HG03066 (cell line): ENCODE measurements around the gene RNU7-1.
A peak's percentile ranks its signal among the peaks of the same experiment; 100 is the strongest.

Source experiments
- ATAC-seq: cut with Tn5 transposase; IDR thresholded peaks from one replicate; pipeline ENCODE4 v1.9.1; 2021; ENCODE audit warnings: low read depth; ENCODE audit not compliant: unreplicated experiment

The RNU7-1 gene

GRCh38 chr12:6917491-6918231 lies 26.0 kb upstream of the RNU7-1 start:
- no peak for ATAC-seq

- no peak for ATAC-seq
Observed at GRCh38 chr12:6919588-6919987, 24.0 kb upstream of the RNU7-1 start.

GRCh38 chr12:6921539-6921938 lies 22.1 kb upstream of the RNU7-1 start:
- no peak for ATAC-seq

GRCh38 chr12:6921996-6922946 lies 21.3 kb upstream of the RNU7-1 start:
- ATAC-seq: peak; percentile 48

- ATAC-seq: no peak
Observed at GRCh38 chr12:6923003-6923732, 20.4 kb upstream of the RNU7-1 start.

- no peak for ATAC-seq
Observed at GRCh38 chr12:6923851-6924250, 19.8 kb upstream of the RNU7-1 start.

- no peak for ATAC-seq
Observed at GRCh38 chr12:6925239-6925539, 18.4 kb upstream of the RNU7-1 start.

- no peak for ATAC-seq
Observed at GRCh38 chr12:6925540-6926279, 17.9 kb upstream of the RNU7-1 start.

GRCh38 chr12:6927379-6928021 lies 16.1 kb upstream of the RNU7-1 start, which contains the start of gene ATN1:
ATN1 (plus strand) TSS chr12:6927959; CDS start chr12:6934002, 6,043 bp downstream.
- ATAC-seq: no peak

- ATAC-seq: no peak
Observed at GRCh38 chr12:6928022-6928702, 15.5 kb upstream of the RNU7-1 start.

GRCh38 chr12:6928703-6929407 lies 14.8 kb upstream of the RNU7-1 start:
- ATAC-seq: no peak

- ATAC-seq: no peak
Observed at GRCh38 chr12:6929466-6930452, 13.9 kb upstream of the RNU7-1 start.

- ATAC-seq: no peak
Observed at GRCh38 chr12:6932766-6933165, 10.8 kb upstream of the RNU7-1 start.

- no peak for ATAC-seq
Observed at GRCh38 chr12:6934110-6934509, 9.5 kb upstream of the RNU7-1 start.

- ATAC-seq: no peak
Observed at GRCh38 chr12:6935371-6936193, 8.0 kb upstream of the RNU7-1 start.

GRCh38 chr12:6936194-6936635 lies 7.4 kb upstream of the RNU7-1 start:
- ATAC-seq: no peak
